ENCODE measurements around the gene ZNF407. TPM values are rescaled to one million over a fixed set of nuclear protein-coding genes. Genes with fewer than 3 reads are reported as not detected.

Gene ZNF407
- total RNA-seq, 4 donors from 2014 or later, result 18.1 to 29.1 (median 19.7) TPM

GRCh38 chr18:74674487-74674886 is 76.8 kb downstream of the ZNF407 start:
- 63 to 67% methylated on average over 2 of the region's 2 CpGs for WGBS, 2 donors (ENCODE audit: low coverage in 1 of 2)
- H3K4me3 ChIP-seq, result no peak overlapping the region
- ATAC-seq, result no peak

DNA sequence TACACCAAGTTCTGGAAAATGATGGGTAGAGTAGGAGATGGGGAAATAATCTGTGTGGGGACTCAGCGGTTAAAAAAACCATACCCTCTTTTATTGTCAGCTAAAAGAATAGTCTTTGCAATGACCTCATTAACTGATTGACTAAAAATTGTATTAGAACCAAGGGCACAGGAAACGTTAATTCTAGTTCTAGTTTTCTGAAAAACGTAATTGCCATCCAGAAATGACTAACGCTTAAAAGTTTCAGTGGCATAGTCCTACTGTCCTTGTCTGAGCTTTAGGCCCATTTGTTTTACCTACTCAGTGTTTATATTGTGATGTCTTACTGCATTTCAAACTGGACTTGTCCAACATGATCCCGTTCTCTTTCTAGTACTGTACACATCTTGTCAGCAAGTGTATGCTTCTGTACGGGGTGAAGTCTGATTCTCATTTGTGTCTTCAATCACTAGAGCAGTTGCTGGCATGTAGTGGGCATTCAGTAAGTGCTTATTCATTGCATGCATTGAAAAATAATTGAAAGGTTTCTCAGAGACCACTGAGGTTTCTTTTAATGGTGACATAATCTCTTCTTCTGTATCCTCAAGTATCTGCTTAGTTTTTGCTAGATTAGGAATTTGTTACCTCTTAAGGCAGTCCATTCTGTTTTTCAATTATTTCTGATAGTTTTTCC is 81.5 kb downstream of the ZNF407 start:
- Histone ChIP-seq H3K36me3 (peaks cover 0 to 28% of the 10 kb centered on the region in 2 donors), H3K27ac (no peak overlapping the region), H3K4me1 (no peaks in the 10 kb centered on the region), H3K27me3 (no peaks in the 10 kb centered on the region), H3K4me3 (no peak overlapping the region), H3K9me3 (peaks cover 0 to 16% (median 0%) of the 10 kb centered on the region in 3 donors)
- TF ChIP-seq EP300 (IDR thresholded peaks at IDR 0.05) (no peak), CTCF (IDR thresholded peaks at IDR 0.05) (no peak), POLR2AphosphoS5 (IDR thresholded peaks at IDR 0.05) (no peak), POLR2A (IDR thresholded peaks at IDR 0.05) (no peak)
- no peak for ATAC-seq
- WGBS, 2 donors (ENCODE audit: low coverage in 1 of 2), result 75 to 94% methylated on average over 5 to 6 of the region's 6 CpGs

More at GRCh38 chr18:74674487-74674886, 76.8 kb downstream of the ZNF407 start:
- no peaks in the 10 kb centered on the region for H3K27me3 ChIP-seq
- peaks cover 0 to 21% of the 10 kb centered on the region in 2 donors for H3K36me3 ChIP-seq
- H3K27ac ChIP-seq, result no peak overlapping the region
- H3K9me3 ChIP-seq, result peaks cover 0 to 16% (median 0%) of the 10 kb centered on the region in 3 donors
- TF ChIP-seq CTCF (IDR thresholded peaks at IDR 0.05) (no peak), POLR2A (IDR thresholded peaks at IDR 0.05) (no peak), POLR2AphosphoS5 (IDR thresholded peaks at IDR 0.05) (no peak), EP300 (IDR thresholded peaks at IDR 0.05) (no peak)
- H3K4me1 ChIP-seq, result no peaks in the 10 kb centered on the region

- ATAC-seq, result no peak
- Histone ChIP-seq H3K36me3 (peaks cover 0 to 28% of the 10 kb centered on the region in 2 donors), H3K4me3 (no peak overlapping the region), H3K4me1 (no peaks in the 10 kb centered on the region), H3K9me3 (peaks cover 0 to 16% (median 0%) of the 10 kb centered on the region in 3 donors), H3K27me3 (no peaks in the 10 kb centered on the region), H3K27ac (no peak overlapping the region)
- WGBS, 2 donors (ENCODE audit: low coverage in 1 of 2), result 62 to 95% methylated on average over 2 of the region's 2 CpGs
- no peak for TF ChIP-seq EP300 (IDR thresholded peaks at IDR 0.05)
- TF ChIP-seq CTCF (IDR thresholded peaks at IDR 0.05), result no peak
- no peak for TF ChIP-seq POLR2AphosphoS5 (IDR thresholded peaks at IDR 0.05)
- no peak for TF ChIP-seq POLR2A (IDR thresholded peaks at IDR 0.05)
These were observed 82.0 kb downstream of the ZNF407 start for GRCh38 chr18:74679679-74680076.

GRCh38 chr18:74682141-74682990 is 84.7 kb downstream of the ZNF407 start:
- H3K27ac ChIP-seq, result no peak overlapping the region

More at GRCh38 chr18:74682141-74682990, 84.7 kb downstream of the ZNF407 start:
- 83 to 93% methylated on average over 11 of the region's 11 CpGs for WGBS, 2 donors (ENCODE audit: low coverage in 1 of 2)
- ATAC-seq, result no peak
- H3K4me3 ChIP-seq, result no peak overlapping the region
- peaks cover 0 to 8% (median 0%) of the 10 kb centered on the region in 3 donors for H3K9me3 ChIP-seq
- peaks cover 0 to 34% of the 10 kb centered on the region in 2 donors for H3K36me3 ChIP-seq
- H3K27me3 ChIP-seq, result no peaks in the 10 kb centered on the region
- TF ChIP-seq CTCF (IDR thresholded peaks at IDR 0.05), result no peak
- TF ChIP-seq EP300 (IDR thresholded peaks at IDR 0.05), result no peak
- no peak for TF ChIP-seq POLR2AphosphoS5 (IDR thresholded peaks at IDR 0.05)
- no peak for TF ChIP-seq POLR2A (IDR thresholded peaks at IDR 0.05)
- H3K4me1 ChIP-seq, result no peaks in the 10 kb centered on the region

Measured in gastroesophageal sphincter (tissue), 4 donors.